K562 (cell line): Measurements from ENCODE around the gene PDE8B.
"Not testable (repeated sequence)": the region's sequence is repeated elsewhere in the genome, so short reads cannot be mapped to it uniquely, and the experiment has no call there.

Source experiments
- CTCF ChIP-seq, 3 experiments: IDR thresholded peaks in 2 of 3; conservative IDR thresholded peaks in 1 of 3; 2 replicates each; pipeline ENCODE4 v1.5.1; 2011 to 2012; ENCODE audit warnings: low read length in 3 of 3, mild to moderate bottlenecking in 3 of 3, control low read depth in 2 of 3, improper control_type of control experiment in 1 of 3, inconsistent platforms in 1 of 3, low read depth in 1 of 3, mixed read lengths in 1 of 3, moderate library complexity in 1 of 3; ENCODE audit not compliant: insufficient read depth in 2 of 3
- MAFG ChIP-seq: fragments of 450-650 bp; conservative IDR thresholded peaks from 2 replicates; pipeline ENCODE4 v1.6.1; 2016; ENCODE audit warnings: missing genetic modification characterization, missing compliant biosample characterization

- not testable (repeated sequence) for TF ChIP-seq CTCF (IDR thresholded peaks at IDR 0.05 in 2 of 3, conservative IDR thresholded peaks at IDR 0.05 in 1 of 3; ENCODE audit: insufficient read depth in 2 of 3, low read depth in 1 of 3, low read length in 3 of 3); MAFG (tag)
Measured at GRCh38 chr5:77383336-77383735, 172.9 kb downstream of the PDE8B start.
